Activated naive CD4-positive, alpha-beta T cell treated with anti-CD3 and anti-CD28 coated beads, Interleukin-2, amount 50 U/mL, for 72 hours (primary cell): ENCODE results near the gene NHLH1. TPM values are rescaled to one million over a fixed set of nuclear protein-coding genes. Genes with fewer than 3 reads are reported as not detected.
A peak's percentile ranks its signal among the peaks of the same experiment; 100 is the strongest.
"Not testable (repeated sequence)": the region's sequence is repeated elsewhere in the genome, so short reads cannot be mapped to it uniquely, and the experiment has no call there.

ENCODE experiments used
- ATAC-seq, 2 donors: fragments of 150-1000 bp; cut with Tn5 transposase; 2 replicates each; pipeline ENCODE4 v1.10.0; 2021; ENCODE audit warnings: mild to moderate bottlenecking in 2 of 2, moderate library complexity in 2 of 2
- DNase-seq, 2 donors: peaks; one replicate each; pipeline ENCODE4 v3.0.0; 2021 to 2022; ENCODE audit warnings: low spot score in 2 of 2
- H3K27ac Mint-ChIP-seq, 2 donors: one replicate each; pipeline ENCODE4 v1.8.0; 2022; ENCODE audit warnings: mild to moderate bottlenecking in 2 of 2, mixed read lengths in 2 of 2
- H3K36me3 Mint-ChIP-seq, 2 donors: one replicate each; pipeline ENCODE4 v1.8.0; 2022; ENCODE audit warnings: mixed read lengths in 2 of 2
- H3K9me3 Mint-ChIP-seq, 2 donors: one replicate each; pipeline ENCODE4 v1.8.0; 2022; ENCODE audit warnings: mixed read lengths in 2 of 2
- total RNA-seq, 2 donors: library from RNA; stranded (reverse); gene quantifications; one replicate each; pipeline ENCODE4 v1.2.3, GENCODE V29; 2022

Gene NHLH1
- total RNA-seq, 2 donors from 2014 or later, result 0.46 to 0.68 TPM

DNA sequence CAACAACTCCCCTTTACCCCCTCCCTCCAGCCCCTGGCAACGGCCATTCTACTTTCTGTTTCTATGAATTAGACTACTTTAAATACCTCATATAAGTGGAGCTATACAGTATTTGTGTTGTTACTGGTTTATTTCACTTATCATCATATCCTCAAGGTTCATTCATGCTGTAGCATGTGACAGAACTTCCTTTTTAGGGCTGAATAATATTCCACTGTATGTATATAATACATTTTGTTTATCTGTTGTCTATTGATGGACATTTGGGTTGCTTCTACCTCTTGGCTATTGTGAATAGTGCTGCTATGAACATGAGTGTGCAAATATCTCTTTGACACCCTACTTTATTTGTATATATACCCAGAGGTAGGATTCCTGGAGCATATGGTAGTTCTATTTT is 2.2 kb downstream of the NHLH1 start:
- Mint-ChIP-seq H3K36me3 (no peaks in the 10 kb centered on the region), H3K27ac (no peak overlapping the region), H3K9me3 (no peaks in the 10 kb centered on the region)
- DNase-seq, result no peak
- ATAC-seq, result no peak

- no peaks in the 10 kb centered on the region for H3K36me3 Mint-ChIP-seq
- ATAC-seq (no peak), DNase-seq (no peak)
- H3K27ac Mint-ChIP-seq, result no peak overlapping the region
- no peaks in the 10 kb centered on the region for H3K9me3 Mint-ChIP-seq
Observed at GRCh38 chr1:160370561-160371345, 3.9 kb downstream of the NHLH1 start.

DNA sequence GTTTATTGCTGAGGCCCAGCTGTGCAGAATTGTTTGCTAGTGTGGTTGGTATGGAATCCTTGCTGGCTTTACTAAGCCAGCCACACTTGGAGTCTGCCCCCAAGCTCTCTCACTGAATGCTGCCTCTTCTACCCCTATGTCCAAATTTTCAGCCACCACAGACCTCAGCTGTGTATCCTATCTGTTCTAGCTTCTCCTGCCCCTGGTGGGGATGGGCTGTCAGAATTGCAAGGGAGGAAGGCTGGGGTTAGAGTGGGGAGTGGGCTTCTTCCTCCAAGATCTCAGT is 4.4 kb downstream of the NHLH1 start:
- DNase-seq (no peak), ATAC-seq (no peak)
- Mint-ChIP-seq H3K27ac (peak overlapping the region in 1 of 2 donors; percentile 32), H3K36me3 (no peaks in the 10 kb centered on the region), H3K9me3 (no peaks in the 10 kb centered on the region)

GRCh38 chr1:160371756-160372155 is 4.9 kb downstream of the NHLH1 start:
- H3K36me3 Mint-ChIP-seq, result no peaks in the 10 kb centered on the region
- no peaks in the 10 kb centered on the region for H3K9me3 Mint-ChIP-seq
- DNase-seq (no peak), ATAC-seq (no peak)
- H3K27ac Mint-ChIP-seq, result peak overlapping the region in 1 of 2 donors; percentile 66

DNA sequence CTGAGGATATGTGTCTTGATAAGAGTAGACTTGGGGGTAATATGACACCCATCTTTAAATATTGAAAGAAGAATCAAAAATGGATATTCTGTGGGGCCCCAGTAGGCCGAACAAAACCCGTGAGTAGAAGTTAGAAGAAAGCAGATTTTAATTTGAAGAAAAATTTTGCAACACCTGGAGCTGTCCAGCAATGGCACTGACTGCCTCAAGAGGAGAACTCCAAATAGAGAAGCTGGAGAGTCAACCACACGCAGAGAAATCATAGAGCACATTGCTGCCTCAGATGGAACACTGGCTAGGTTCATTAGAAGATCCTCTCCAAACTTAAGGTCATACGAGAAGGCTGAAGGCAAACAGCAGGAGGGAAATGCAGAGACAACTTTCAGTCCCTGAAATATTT is 6.8 kb downstream of the NHLH1 start:
- DNase-seq (no peak), ATAC-seq (no peak)
- H3K9me3 Mint-ChIP-seq, result no peaks in the 10 kb centered on the region
- no peak overlapping the region for H3K27ac Mint-ChIP-seq
- H3K36me3 Mint-ChIP-seq, result no peaks in the 10 kb centered on the region

DNA sequence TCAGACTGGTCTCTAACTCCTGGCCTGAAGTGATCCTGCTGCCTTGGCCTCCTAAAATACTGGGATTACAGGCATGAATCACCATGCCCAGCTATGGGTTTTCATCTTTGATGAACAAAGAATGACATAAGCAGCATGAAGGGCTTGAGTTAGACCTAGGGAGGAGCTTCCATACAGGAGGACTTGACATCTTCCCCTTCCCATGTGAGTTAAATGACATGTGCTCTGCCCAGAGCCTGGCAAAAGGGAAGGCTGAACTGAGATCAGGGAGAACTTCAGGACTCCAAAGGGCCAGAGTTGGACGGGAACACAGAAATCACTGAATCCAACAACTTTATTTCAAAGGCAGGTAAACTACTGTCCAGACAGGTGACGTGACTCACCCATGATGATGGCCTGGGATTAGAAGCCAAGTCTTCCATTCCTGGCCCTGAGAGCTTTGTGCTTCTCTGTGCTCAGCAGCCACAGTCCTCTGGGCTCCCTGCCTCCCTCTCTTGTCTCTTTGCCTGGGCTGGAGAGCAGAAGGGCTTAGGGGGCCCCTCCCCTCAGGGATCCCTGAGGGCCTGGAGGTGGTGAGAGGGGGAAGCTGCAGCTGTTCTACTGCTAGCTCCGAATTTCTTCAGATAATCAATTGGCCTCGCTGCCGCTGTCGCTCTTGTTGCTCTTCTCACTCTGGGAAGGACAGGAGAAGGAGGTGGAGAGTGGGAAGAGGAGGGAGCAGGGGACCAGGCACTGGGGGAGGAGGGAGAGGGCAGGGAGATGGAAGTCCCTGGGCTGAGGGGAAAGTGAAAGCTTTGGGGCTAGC is 7.6 kb downstream of the NHLH1 start:
- no peak for DNase-seq
- no peaks in the 10 kb centered on the region for H3K36me3 Mint-ChIP-seq
- no peak for ATAC-seq
- H3K9me3 Mint-ChIP-seq, result no peaks in the 10 kb centered on the region
- H3K27ac Mint-ChIP-seq, result no peak overlapping the region

DNA sequence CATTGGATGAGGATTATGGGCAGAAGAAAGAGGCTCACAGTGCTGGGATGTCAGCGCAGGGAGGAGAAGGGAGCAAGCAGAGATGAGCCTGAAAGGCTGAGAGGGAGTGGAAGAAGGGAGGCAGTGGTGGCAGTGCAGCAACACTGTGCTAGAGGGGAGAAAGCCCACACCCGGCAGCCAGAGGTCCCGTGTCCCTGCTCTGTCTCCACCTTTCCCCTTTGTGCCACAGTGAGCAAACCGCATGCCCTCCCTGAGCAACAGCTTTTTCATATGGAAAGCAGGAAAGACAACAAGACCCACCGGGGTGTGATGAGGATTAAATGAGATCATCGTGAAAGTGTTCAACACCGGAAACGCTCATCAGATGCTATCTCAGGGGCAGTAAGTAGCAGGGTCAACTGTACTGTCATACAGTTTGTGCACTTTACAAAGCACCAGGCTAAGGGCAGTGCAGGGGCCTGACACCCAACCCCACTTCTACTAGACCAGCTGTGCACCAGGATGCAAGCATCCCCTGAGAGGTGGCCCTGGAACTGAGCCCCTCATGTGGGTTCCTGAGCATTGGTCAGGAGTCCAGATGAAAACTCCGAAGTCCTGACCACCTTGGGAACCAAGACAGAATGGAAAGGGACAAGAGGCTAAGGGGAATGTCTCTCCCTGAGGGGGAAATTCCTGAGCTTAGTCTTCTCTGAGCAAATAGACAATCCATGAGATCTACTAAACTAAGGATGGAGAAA is 9.1 kb downstream of the NHLH1 start:
- ATAC-seq (peak; percentile 51 to 86), DNase-seq (no peak)
- Mint-ChIP-seq H3K27ac (peak overlapping the region; percentile 6 to 53), H3K9me3 (no peaks in the 10 kb centered on the region), H3K36me3 (no peaks in the 10 kb centered on the region)

DNA sequence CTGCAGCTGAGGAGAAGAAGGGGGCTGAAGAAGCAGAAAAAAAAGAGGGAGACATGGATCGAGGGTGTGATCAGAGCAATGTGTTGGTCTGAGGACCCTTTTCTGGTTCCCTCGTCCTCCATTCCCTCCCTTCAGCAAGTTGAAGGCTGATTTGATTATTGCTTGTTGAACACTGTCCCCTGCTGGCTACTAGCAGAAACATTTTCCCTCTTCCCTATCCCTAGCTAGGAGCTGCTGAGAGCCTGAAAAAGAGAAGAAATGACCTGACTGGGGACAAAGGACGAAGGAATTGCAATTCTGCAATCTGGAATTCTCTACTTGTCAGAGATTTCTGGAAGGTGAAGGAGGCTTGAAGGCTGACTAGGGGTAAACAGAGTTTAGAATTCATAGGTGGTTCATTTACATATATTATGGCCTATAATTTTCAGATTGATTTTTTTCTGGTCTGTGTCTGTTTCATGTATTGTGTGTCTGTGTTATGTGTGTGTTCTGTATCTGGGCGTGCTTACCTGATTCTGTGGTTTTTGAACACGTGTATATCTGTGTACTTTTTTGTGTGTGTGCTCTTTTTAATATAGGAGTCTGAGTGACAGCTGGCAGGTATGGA is 9.8 kb downstream of the NHLH1 start:
- ATAC-seq (peak; percentile 72 to 83), DNase-seq (no peak)
- H3K36me3 Mint-ChIP-seq, result no peaks in the 10 kb centered on the region
- H3K27ac Mint-ChIP-seq, result no peak overlapping the region
- no peaks in the 10 kb centered on the region for H3K9me3 Mint-ChIP-seq

- no peaks in the 10 kb centered on the region for H3K36me3 Mint-ChIP-seq
- H3K9me3 Mint-ChIP-seq, result no peaks in the 10 kb centered on the region
- no peak for DNase-seq
- H3K27ac Mint-ChIP-seq, result no peak overlapping the region
- ATAC-seq, result no peak
Observed at GRCh38 chr1:160377585-160378206, 10.8 kb downstream of the NHLH1 start.

- ATAC-seq, H3K27ac Mint-ChIP-seq, H3K9me3 Mint-ChIP-seq, DNase-seq, H3K36me3 Mint-ChIP-seq: not testable (repeated sequence)
Observed at GRCh38 chr1:160384812-160385211, 17.9 kb downstream of the NHLH1 start.

GRCh38 chr1:160388406-160388805 is 21.5 kb downstream of the NHLH1 start:
- peaks cover 7 to 12% of the 10 kb centered on the region in 2 donors for H3K36me3 Mint-ChIP-seq
- H3K9me3 Mint-ChIP-seq, H3K27ac Mint-ChIP-seq, ATAC-seq, DNase-seq: not testable (repeated sequence)

DNA sequence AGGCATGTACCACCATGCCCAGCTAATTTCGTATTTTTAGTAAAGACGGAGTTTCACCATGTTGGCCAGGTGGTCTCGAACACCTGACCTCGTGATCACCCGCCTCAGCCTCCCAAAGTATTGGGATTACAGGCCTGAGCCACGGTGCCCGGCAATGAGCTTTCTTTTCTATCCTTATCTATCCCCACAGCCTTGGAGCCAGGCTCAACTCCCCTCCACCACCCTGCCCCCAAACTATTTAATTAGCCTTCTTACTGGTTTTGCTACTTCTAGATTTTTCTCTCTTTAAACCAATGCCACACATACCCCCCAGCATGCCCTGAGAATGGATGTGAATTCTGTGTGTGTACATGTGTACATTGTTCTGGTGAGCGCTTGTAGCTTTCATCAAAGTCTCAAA is 27.8 kb downstream of the NHLH1 start:
- no peak overlapping the region for H3K27ac Mint-ChIP-seq
- H3K36me3 Mint-ChIP-seq, result peaks cover under 1 to 5% of the 10 kb centered on the region in 2 donors
- ATAC-seq, result no peak
- DNase-seq, result no peak
- H3K9me3 Mint-ChIP-seq, result peaks cover under 1% of the 10 kb centered on the region in 2 donors

DNA sequence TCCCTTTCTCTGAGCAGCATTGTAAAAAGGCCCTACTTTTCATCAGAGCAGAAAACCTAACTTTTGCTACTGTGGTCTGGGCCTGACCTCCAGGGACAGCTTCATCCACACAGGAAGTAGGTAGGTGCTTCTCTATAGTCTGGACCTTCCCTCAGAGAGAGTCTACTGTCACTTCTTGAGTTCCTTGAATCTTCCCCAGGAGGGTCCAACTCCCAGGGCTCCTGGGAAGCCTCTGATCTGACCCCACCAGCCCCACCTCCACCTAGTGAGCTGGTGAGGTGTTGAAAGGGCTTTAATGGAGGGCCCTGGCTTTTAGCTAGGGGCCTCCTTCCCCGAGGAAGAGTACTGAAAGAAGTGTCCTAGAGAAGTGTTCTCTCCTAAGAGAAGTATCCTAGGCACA is 30.8 kb downstream of the NHLH1 start:
- no peak overlapping the region for H3K27ac Mint-ChIP-seq
- DNase-seq (no peak), ATAC-seq (no peak)
- H3K9me3 Mint-ChIP-seq, result no peaks in the 10 kb centered on the region
- H3K36me3 Mint-ChIP-seq, result no peaks in the 10 kb centered on the region

DNA sequence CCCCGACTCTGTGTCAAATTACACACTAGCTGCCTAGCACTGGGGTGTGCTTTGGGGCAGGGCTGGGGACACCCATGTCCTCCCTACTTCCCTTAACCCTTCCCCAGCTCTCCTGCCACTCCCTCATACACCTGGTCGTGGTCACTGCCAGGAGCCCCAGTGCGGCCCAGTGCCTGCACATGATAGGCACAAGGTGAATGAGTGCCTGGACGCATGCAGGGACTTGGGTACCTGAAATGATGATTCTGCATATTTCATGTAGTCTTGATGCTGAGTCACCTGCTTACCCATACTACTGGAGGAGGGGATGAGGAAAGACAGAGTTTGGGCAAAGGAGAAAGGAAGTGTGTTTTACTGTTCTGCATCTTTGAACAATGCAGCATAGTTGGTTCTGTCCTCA is 32.0 kb downstream of the NHLH1 start:
- Mint-ChIP-seq H3K27ac (no peak overlapping the region), H3K9me3 (no peaks in the 10 kb centered on the region), H3K36me3 (no peaks in the 10 kb centered on the region)
- ATAC-seq (no peak), DNase-seq (no peak)

DNA sequence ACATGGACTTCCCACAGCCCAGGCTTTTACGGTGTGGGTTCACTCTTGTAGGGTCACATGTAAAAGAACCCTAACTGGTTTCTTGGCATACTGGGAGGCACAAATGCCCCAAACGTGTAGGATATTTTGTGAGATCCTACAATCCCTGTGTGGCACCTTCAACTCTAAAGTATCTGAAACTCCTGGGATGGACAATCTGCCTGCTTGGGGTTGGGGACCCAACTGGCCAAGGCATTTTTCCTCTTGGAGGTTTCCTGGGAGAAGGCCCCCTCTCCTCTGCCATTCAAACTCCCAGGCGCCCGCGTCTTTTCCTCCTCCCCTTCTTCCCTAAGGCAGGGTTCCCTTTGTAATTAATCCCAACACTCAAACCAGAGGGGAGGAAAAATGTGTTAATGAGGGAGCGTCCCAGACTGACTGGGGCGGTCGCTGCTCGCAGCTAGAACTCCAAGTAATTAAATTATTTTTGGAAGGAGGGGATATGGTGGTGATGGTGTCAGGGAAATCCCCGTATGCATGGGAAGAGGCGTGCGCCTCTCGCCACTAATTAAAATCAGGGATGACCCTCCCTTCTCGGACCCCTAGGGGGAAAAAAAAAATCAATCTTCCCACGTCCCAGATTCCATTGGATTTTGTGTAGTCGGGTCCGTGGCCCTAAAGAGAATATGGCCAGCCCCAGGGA is 32.8 kb downstream of the NHLH1 start:
- DNase-seq (no peak), ATAC-seq (no peak)
- Mint-ChIP-seq H3K27ac (no peak overlapping the region), H3K36me3 (no peaks in the 10 kb centered on the region), H3K9me3 (no peaks in the 10 kb centered on the region)

- H3K36me3 Mint-ChIP-seq, result no peaks in the 10 kb centered on the region
- no peaks in the 10 kb centered on the region for H3K9me3 Mint-ChIP-seq
- no peak within 1 kb of the TSS for H3K27ac Mint-ChIP-seq
- ATAC-seq (peak in 1 of 2 donors; percentile 34), DNase-seq (peak in 1 of 2 donors; percentile 67)
Observed at GRCh38 chr1:160400223-160400645, 33.4 kb downstream of the NHLH1 start, which contains the start of gene VANGL2. TSS of gene VANGL2 (plus strand) at chr1:160400564. CDS start at chr1:160415838, 15,274 bp downstream.
